Lower leg skin (tissue), 3 donors: ENCODE results near the gene EPHA3.

Source experiments
- CTCF ChIP-seq, 3 donors: fragments of 450-650 bp; IDR thresholded peaks; one replicate each; pipeline ENCODE4 v1.5.1; 2016; ENCODE audit warnings: antibody characterized with exemption in 3 of 3, mild to moderate bottlenecking in 3 of 3, moderate library complexity in 2 of 3
- POLR2A ChIP-seq, 2 donors: fragments of 450-650 bp; IDR thresholded peaks; one replicate each; pipeline ENCODE4 v1.6.1; 2016 to 2017; ENCODE audit warnings: antibody characterized with exemption in 2 of 2, mild to moderate bottlenecking in 1 of 2, moderate library complexity in 1 of 2

GRCh38 chr3:89441141-89441540 lies 333.7 kb downstream of the EPHA3 start:
- TF ChIP-seq POLR2A (IDR thresholded peaks at IDR 0.05): no peak
- TF ChIP-seq CTCF (IDR thresholded peaks at IDR 0.05): no peak
